Pancreas (tissue), 10 donors: ENCODE data around the gene OR5B21. TPM values are rescaled to one million over a fixed set of nuclear protein-coding genes. Genes with fewer than 3 reads are reported as not detected.

Experiments used
- ATAC-seq, 4 donors: fragments of 200-7000 bp; cut with Tn5 transposase; one replicate each; pipeline versions ENCODE4 v1.8.0 to v1.9.1; 2020; ENCODE audit warnings: mild to moderate bottlenecking in 4 of 4, moderate library complexity in 4 of 4
- DNase-seq, 6 donors: peaks; one replicate each; pipeline ENCODE4 v3.0.0-alpha.2; 2020
- FAIRE-seq: peaks from 2 replicates; lab custom pipeline; 2012; peaks lifted over from hg19 to GRCh38; lab: Jason Lieb, UNC
- H3K27ac ChIP-seq, 4 donors: fragments of 200-600 bp; sonication (generic); 1 replicate in 3 of 4; 2 replicates in 1 of 4; pipeline versions ENCODE4 v1.5.0 to v1.8.0; 2020
- H3K27me3 ChIP-seq, 4 donors: fragments of 200-600 bp; one replicate each; pipeline ENCODE4 v1.8.0; 2021
- H3K36me3 ChIP-seq, 3 donors: fragments of 200-600 bp; sonication (generic) in 1 of 3; one replicate each; pipeline versions ENCODE4 v1.5.0 to v1.8.0; 2020 to 2021
- H3K4me1 ChIP-seq, 3 donors: fragments of 200-600 bp; one replicate each; pipeline ENCODE4 v1.8.0; 2021
- H3K4me3 ChIP-seq, 4 donors: fragments of 200-600 bp; sonication (generic) in 2 of 4; one replicate each; pipeline versions ENCODE4 v1.5.0 to v1.8.0; 2020 to 2021
- H3K9me3 ChIP-seq, 4 donors: fragments of 200-600 bp; one replicate each; pipeline ENCODE4 v1.8.0; 2021
- WGBS, 2 donors: extraction: QIAGEN DNeasy Blood & Tissue Kit; methylation state at CpG; one replicate each; pipeline ENCODE4 v1.1.7; 2013; 5-methylcytosine and 5-hydroxymethylcytosine counted together
- intact Hi-C, 3 donors: fragments of 100-400 bp; cut with DNase I; formaldehyde crosslinking; loops; one replicate each; pipeline versions ENCODE4 v1.11.1 to v1.14.2; 2022
- polyA plus RNA-seq, 2 donors: library from polyadenylated mRNA; stranded (reverse); fragments of 200-250 nt; gene quantifications; one replicate each; pipeline ENCODE4 v1.2.3, GENCODE V29; 2013
- total RNA-seq, 6 donors: library from RNA; stranded (reverse); fragmentation: NEBNext Ultra II Directional in 4 of 6; extraction: Animal tissue kit (Norgen Biotek cat#: 25700) in 4 of 6; gene quantifications; one replicate each; pipeline versions ENCODE4 v1.2.1 to v1.2.4, GENCODE V29; 2021 to 2023
- TF ChIP-seq, protein P1 (sequence below), 4 donors: fragments of 200-600 bp; sonication (generic) in 3 of 4; IDR thresholded peaks; one replicate each; pipeline versions ENCODE4 v1.5.0 to v1.8.0; 2021; ENCODE audit warnings: antibody characterized with exemption in 4 of 4
- donor health status: healthy with polysubstance abuse.
- donor health status: DM: no; HTN: no; CAD: no; lungs with moderate emphysema.
- donor health status: DM: no; HTN: no; CAD: no.
- donor health status: control.
- donor health status: control.
- donor health status: Bipolar disorder and iron deficiency.
- donor health status: DM: yes; HTN: yes; CAD: no.
- donor health status: DM: no; HTN: no; CAD: no.
- donor health status: DM: no; HTN: no; CAD: no.
- donor health status: DM: yes; HTN: yes; CAD: no.

Gene OR5B21
- total RNA-seq: not detected
- polyA plus RNA-seq: not detected

DNA sequence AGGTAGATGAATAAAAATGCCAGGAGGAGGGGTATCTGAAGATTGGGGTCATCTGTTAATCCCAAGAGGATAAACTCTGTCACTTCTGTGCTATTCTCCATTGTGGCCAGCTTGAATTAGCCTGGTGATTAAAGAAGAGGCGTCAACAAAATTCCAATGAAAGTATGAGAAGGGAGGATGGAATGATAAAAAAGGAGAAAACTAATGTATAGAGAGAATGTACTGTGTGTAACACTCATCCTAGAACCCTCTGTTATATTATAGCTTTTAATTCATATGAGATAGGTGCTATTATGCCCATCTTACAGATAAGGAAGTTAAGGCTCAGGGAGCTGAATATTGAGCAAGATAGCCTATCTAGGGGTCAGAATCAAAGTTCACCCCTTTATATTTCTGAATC is at the start of gene OR5B21:
Gene OR5B21 (minus strand): TSS at position 101 of the 400 bp plus-strand sequence. CDS start 0 bp downstream, at position 101.
- H3K4me1 ChIP-seq: no peaks in the 10 kb centered on the region
- FAIRE-seq (no peak), ATAC-seq (no peak), DNase-seq (no peak)
- no peak within 1 kb of the TSS for H3K27ac ChIP-seq
- intact Hi-C loops: no loop called here
- H3K9me3 ChIP-seq: no peaks in the 10 kb centered on the region
- H3K4me3 ChIP-seq: no peak within 1 kb of the TSS
- TF ChIP-seq, protein P1, sequence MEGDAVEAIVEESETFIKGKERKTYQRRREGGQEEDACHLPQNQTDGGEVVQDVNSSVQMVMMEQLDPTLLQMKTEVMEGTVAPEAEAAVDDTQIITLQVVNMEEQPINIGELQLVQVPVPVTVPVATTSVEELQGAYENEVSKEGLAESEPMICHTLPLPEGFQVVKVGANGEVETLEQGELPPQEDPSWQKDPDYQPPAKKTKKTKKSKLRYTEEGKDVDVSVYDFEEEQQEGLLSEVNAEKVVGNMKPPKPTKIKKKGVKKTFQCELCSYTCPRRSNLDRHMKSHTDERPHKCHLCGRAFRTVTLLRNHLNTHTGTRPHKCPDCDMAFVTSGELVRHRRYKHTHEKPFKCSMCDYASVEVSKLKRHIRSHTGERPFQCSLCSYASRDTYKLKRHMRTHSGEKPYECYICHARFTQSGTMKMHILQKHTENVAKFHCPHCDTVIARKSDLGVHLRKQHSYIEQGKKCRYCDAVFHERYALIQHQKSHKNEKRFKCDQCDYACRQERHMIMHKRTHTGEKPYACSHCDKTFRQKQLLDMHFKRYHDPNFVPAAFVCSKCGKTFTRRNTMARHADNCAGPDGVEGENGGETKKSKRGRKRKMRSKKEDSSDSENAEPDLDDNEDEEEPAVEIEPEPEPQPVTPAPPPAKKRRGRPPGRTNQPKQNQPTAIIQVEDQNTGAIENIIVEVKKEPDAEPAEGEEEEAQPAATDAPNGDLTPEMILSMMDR (IDR thresholded peaks at IDR 0.05): no peak
- WGBS, 2 donors: 93% methylated on average over 1 of the region's 1 CpG
- no peaks in the 10 kb centered on the region for H3K27me3 ChIP-seq
- no peaks in the 10 kb centered on the region for H3K36me3 ChIP-seq

DNA sequence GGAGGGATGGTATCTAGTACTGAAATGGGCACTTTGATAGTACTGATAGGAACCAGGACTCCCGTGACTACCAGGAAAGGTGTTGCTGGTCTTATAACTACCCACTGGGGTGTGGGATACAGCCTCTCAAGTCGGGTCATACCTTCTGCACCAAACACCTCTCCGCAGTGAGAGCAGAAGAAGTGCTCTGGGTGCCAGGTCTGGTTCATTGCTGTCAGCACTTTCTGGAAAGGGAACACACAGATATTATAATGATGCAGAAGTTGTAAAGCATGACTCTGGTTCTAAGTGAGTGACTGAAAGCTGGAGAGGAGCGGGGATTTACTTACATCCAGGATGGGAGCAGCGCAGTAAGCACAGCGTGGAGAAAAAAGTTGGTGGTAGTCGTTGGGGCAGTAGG is 41.7 kb upstream of the OR5B21 start:
- ATAC-seq (no peak), DNase-seq (no peak), FAIRE-seq (no peak)
- intact Hi-C loops: no loop called here
- no peaks in the 10 kb centered on the region for H3K4me1 ChIP-seq
- peaks cover 0 to 45% (median 15%) of the 10 kb centered on the region in 3 donors for H3K36me3 ChIP-seq
- H3K4me3 ChIP-seq: no peak overlapping the region
- TF ChIP-seq, protein P1 (IDR thresholded peaks at IDR 0.05): no peak
- no peaks in the 10 kb centered on the region for H3K9me3 ChIP-seq
- WGBS, 2 donors: 92 to 98% methylated on average over 7 of the region's 7 CpGs
- H3K27me3 ChIP-seq: no peaks in the 10 kb centered on the region
- H3K27ac ChIP-seq: no peak overlapping the region

DNA sequence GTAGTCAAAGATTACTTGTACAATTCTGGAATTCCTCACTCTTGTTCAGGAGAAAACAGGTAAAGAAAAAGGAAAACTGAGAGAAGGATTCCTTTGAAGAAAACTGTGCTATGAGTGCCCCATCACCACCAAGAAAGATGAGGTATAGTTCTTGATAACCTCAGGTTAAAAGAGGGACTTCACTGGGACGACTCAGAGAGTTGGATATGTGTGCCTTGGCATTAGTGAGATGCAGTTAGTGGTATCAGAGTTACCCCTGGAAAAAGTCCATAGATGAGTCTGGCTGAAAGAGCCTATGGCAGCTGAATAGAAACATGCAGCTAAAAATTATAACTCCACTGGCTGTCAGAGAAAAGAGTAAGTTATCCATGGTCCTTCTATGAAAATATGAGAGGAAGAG is 38.9 kb upstream of the OR5B21 start:
- H3K4me3 ChIP-seq: no peak overlapping the region
- TF ChIP-seq, protein P1 (IDR thresholded peaks at IDR 0.05): no peak
- 86 to 89% methylated on average over 1 of the region's 1 CpG for WGBS, 2 donors
- no peak for DNase-seq
- ATAC-seq: no peak
- H3K9me3 ChIP-seq: no peaks in the 10 kb centered on the region
- intact Hi-C loops: no loop called here
- no peaks in the 10 kb centered on the region for H3K27me3 ChIP-seq
- FAIRE-seq: no peak
- no peak overlapping the region for H3K27ac ChIP-seq
- H3K36me3 ChIP-seq: peaks cover 0 to 29% (median 10%) of the 10 kb centered on the region in 3 donors
- no peaks in the 10 kb centered on the region for H3K4me1 ChIP-seq

DNA sequence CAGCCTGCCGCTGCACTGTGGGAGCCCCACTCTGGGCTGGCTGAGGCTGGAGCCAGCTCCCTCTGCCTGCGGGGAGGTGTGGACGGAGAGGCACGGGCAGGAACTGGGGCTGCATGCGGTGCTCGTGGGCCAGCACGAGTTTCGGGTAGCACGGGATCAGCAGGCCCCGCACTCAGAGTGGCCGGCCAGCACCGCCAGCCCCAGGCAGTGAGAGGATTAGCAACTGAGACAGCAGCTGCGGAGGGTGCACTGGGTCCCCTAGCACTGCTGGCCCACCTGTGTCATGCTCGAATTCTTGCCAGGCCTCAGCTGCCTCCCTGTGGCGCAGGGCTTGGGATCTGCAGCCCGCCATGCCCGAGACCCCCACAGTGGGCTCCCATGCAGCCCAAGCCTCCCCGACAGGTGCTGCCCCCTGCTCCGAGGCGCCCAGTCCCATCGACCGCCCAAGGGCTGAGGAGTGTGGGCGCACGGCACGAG is 24.0 kb upstream of the OR5B21 start:
- FAIRE-seq (no peak), ATAC-seq (no peak), DNase-seq (peak in 1 of 6 donors; percentile 60)
- Histone ChIP-seq H3K4me3 (no peak overlapping the region), H3K4me1 (no peaks in the 10 kb centered on the region), H3K27me3 (no peaks in the 10 kb centered on the region), H3K27ac (no peak overlapping the region), H3K36me3 (peaks cover 0 to 10% (median 0%) of the 10 kb centered on the region in 3 donors), H3K9me3 (no peaks in the 10 kb centered on the region)
- TF ChIP-seq, protein P1 (IDR thresholded peaks at IDR 0.05): no peak
- WGBS, 2 donors: 94 to 95% methylated on average over 19 to 25 of the region's 25 CpGs
- intact Hi-C loops: no loop called here

DNA sequence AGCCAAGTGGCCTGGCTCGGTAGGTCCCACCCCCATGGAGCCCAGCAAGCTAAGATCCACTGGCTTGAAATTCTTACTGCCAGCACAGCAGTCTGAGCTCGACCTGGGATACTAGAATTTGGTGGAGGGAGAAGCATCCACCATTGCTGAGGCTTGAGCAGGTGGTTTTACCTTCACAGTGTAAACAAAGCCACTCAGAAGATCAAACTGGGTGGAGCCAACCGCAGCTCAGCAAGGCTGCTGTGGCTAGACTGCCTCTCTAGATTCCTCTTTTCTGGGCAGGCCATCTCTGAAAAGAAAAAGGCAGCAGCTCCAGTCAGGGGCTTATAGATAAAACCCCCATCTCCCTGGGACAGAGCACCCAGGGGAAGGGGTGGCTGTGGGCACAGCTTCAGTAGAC is 22.3 kb upstream of the OR5B21 start:
- 82 to 88% methylated on average over 3 of the region's 3 CpGs for WGBS, 2 donors
- no peak for DNase-seq
- TF ChIP-seq, protein P1 (IDR thresholded peaks at IDR 0.05): no peak

More for the DNA sequence above, 22.3 kb upstream of the OR5B21 start:
- peaks cover 0 to 10% (median 0%) of the 10 kb centered on the region in 3 donors for H3K36me3 ChIP-seq
- no peak overlapping the region for H3K4me3 ChIP-seq
- ATAC-seq (no peak), FAIRE-seq (no peak)
- no peaks in the 10 kb centered on the region for H3K27me3 ChIP-seq
- intact Hi-C loops: no loop called here
- H3K9me3 ChIP-seq: no peaks in the 10 kb centered on the region
- H3K4me1 ChIP-seq: peaks cover 0 to under 1% (median 0%) of the 10 kb centered on the region in 3 donors
- no peak overlapping the region for H3K27ac ChIP-seq
